HepG2 (cell line): ENCODE data around the gene CBX2. TPM values are rescaled to one million over a fixed set of nuclear protein-coding genes. Genes with fewer than 3 reads are reported as not detected.

Source experiments
- AKAP8 ChIP-seq: sonication (generic); formaldehyde crosslinking; IDR thresholded peaks from 2 replicates; pipeline ENCODE4 v1.5.1; 2020; ENCODE audit warnings: mild to moderate bottlenecking, missing genetic modification reagents
- ARNTL ChIP-seq: sonication (generic); formaldehyde crosslinking; IDR thresholded peaks from 2 replicates; pipeline ENCODE4 v1.4.0; 2020; ENCODE audit warnings: mild to moderate bottlenecking, missing genetic modification reagents
- CBX2 ChIP-seq, 2 experiments: fragments of 200-600 bp in 1 of 2; sonication (generic); formaldehyde crosslinking in 1 of 2; IDR thresholded peaks; 2 replicates each; pipeline versions ENCODE4 v1.7.0 to v1.8.1; 2018 to 2022; ENCODE audit warnings: low read depth in 2 of 2, low read length in 1 of 2, mild to moderate bottlenecking in 1 of 2, missing genetic modification reagents in 1 of 2
- CREB1 ChIP-seq, 2 experiments: fragments of 450-650 bp in 1 of 2; IDR thresholded peaks; 2 replicates each; pipeline ENCODE4 v1.6.1; 2016 to 2017; ENCODE audit warnings: control low read depth in 1 of 2, mild to moderate bottlenecking in 1 of 2, missing compliant biosample characterization in 1 of 2, missing genetic modification characterization in 1 of 2
- CREB3 ChIP-seq: sonication (generic); formaldehyde crosslinking; IDR thresholded peaks from 2 replicates; pipeline ENCODE4 v1.5.0; 2020; ENCODE audit warnings: missing genetic modification reagents
- MIXL1 ChIP-seq: IDR thresholded peaks from 2 replicates; pipeline ENCODE4 v1.6.1; 2016
- NR2F1 ChIP-seq, 2 experiments: fragments of 450-650 bp in 1 of 2; formaldehyde crosslinking in 1 of 2; IDR thresholded peaks; 2 replicates each; pipeline versions ENCODE4 v1.5.0 to v1.6.1; 2016 to 2020; ENCODE audit warnings: mild to moderate bottlenecking in 1 of 2, missing compliant biosample characterization in 1 of 2, missing genetic modification reagents in 1 of 2, moderate library complexity in 1 of 2
- PITX1 ChIP-seq: sonication (generic); formaldehyde crosslinking; IDR thresholded peaks from 2 replicates; pipeline ENCODE4 v1.5.1; 2020; ENCODE audit warnings: mild to moderate bottlenecking, missing genetic modification reagents
- PRPF4 ChIP-seq: fragments of 200-400 bp; formaldehyde crosslinking; IDR thresholded peaks from 2 replicates; pipeline ENCODE4 v1.6.1; 2016; ENCODE audit warnings: low read length, low read depth; ENCODE audit not compliant: poor library complexity, severe bottlenecking
- PTBP1 ChIP-seq: fragments of 200-400 bp; formaldehyde crosslinking; IDR thresholded peaks from 2 replicates; pipeline ENCODE4 v1.6.1; 2018; ENCODE audit warnings: low read length, low read depth; ENCODE audit not compliant: poor library complexity, severe bottlenecking
- SOX6 ChIP-seq, 2 experiments: fragments of 450-650 bp in 1 of 2; sonication (generic) in 1 of 2; formaldehyde crosslinking in 1 of 2; IDR thresholded peaks; 2 replicates each; pipeline versions ENCODE4 v1.4.0 to v1.6.1; 2017 to 2020; ENCODE audit warnings: antibody characterized with exemption in 1 of 2, mild to moderate bottlenecking in 1 of 2, missing genetic modification reagents in 1 of 2
- YEATS2 ChIP-seq: sonication (generic); formaldehyde crosslinking; IDR thresholded peaks from 2 replicates; pipeline ENCODE4 v1.4.0; 2020; ENCODE audit warnings: missing genetic modification reagents, borderline replicate concordance
- ZNF17 ChIP-seq: sonication (generic); formaldehyde crosslinking; IDR thresholded peaks from 2 replicates; pipeline ENCODE4 v1.5.0; 2020; ENCODE audit warnings: mild to moderate bottlenecking, missing genetic modification reagents
- ZNF256 ChIP-seq: sonication (generic); formaldehyde crosslinking; conservative IDR thresholded peaks from 2 replicates; pipeline ENCODE4 v1.4.0; 2020; ENCODE audit warnings: missing genetic modification reagents
- ZNF260 ChIP-seq: sonication (generic); formaldehyde crosslinking; IDR thresholded peaks from 2 replicates; pipeline ENCODE4 v1.4.0; 2020; ENCODE audit warnings: missing genetic modification reagents, low read depth, mild to moderate bottlenecking, borderline replicate concordance
- ZNF264 ChIP-seq: sonication (generic); formaldehyde crosslinking; IDR thresholded peaks from 2 replicates; pipeline ENCODE4 v1.4.0; 2020; ENCODE audit warnings: missing genetic modification reagents
- ZNF282 ChIP-seq: fragments of 450-650 bp; IDR thresholded peaks from 2 replicates; pipeline ENCODE4 v1.6.1; 2018; ENCODE audit not compliant: partially characterized antibody
- ZNF331 ChIP-seq: sonication (generic); formaldehyde crosslinking; IDR thresholded peaks from 2 replicates; pipeline ENCODE4 v1.4.0; 2020; ENCODE audit warnings: missing genetic modification reagents
- ZNF431 ChIP-seq: sonication (generic); formaldehyde crosslinking; IDR thresholded peaks from 2 replicates; pipeline ENCODE4 v1.9.0; 2022; ENCODE audit warnings: missing genetic modification reagents, low read depth, mild to moderate bottlenecking, borderline replicate concordance
- ZSCAN9 ChIP-seq: IDR thresholded peaks from 2 replicates; pipeline ENCODE4 v1.6.1; 2016; ENCODE audit warnings: borderline replicate concordance
- polyA plus RNA-seq, 8 experiments: library from polyadenylated mRNA; depleted of rRNA in 3 of 8; stranded (reverse) in 7 of 8; unstranded in 1 of 8; fragments of >200 nt; fragmentation: Illumina TruSeq in 4 of 8; extraction: Trizol in 4 of 8; gene quantifications; 2 replicates each; pipeline versions ENCODE4 v1.2.1 to v1.2.3, GENCODE V29; 2011 to 2016; ENCODE audit warnings: low read depth in 4 of 8, missing spikeins in 1 of 8, mixed read lengths in 1 of 8; ENCODE audit not compliant: insufficient read depth in 1 of 8
- total RNA-seq, 5 experiments: library from RNA; depleted of rRNA; stranded (reverse); fragments of >200 nt; fragmentation: Illumina TruSeq; extraction: Trizol; gene quantifications; 2 replicates each; pipeline ENCODE4 v1.2.3, GENCODE V29; 2016; ENCODE audit warnings: low read depth in 1 of 5
- TF ChIP-seq, protein P1 (sequence below): sonication (generic); formaldehyde crosslinking; IDR thresholded peaks from 2 replicates; pipeline ENCODE4 v1.8.0; 2022; ENCODE audit warnings: mild to moderate bottlenecking, missing genetic modification reagents, borderline replicate concordance
- TF ChIP-seq, protein P2 (sequence below): sonication (generic); formaldehyde crosslinking; conservative IDR thresholded peaks from 2 replicates; pipeline ENCODE4 v1.4.0; 2020; ENCODE audit warnings: missing genetic modification reagents
- TF ChIP-seq, protein P3 (sequence below): IDR thresholded peaks from 2 replicates; pipeline ENCODE4 v1.6.1; 2016; ENCODE audit warnings: missing compliant biosample characterization, missing genetic modification reagents, borderline replicate concordance

Gene CBX2
- total and polyA plus RNA-seq, 2 of the 13 experiments (the other 11 are each of a cell fraction or from before 2014, with no cell fraction given), result 14.5 to 31.1 TPM

DNA sequence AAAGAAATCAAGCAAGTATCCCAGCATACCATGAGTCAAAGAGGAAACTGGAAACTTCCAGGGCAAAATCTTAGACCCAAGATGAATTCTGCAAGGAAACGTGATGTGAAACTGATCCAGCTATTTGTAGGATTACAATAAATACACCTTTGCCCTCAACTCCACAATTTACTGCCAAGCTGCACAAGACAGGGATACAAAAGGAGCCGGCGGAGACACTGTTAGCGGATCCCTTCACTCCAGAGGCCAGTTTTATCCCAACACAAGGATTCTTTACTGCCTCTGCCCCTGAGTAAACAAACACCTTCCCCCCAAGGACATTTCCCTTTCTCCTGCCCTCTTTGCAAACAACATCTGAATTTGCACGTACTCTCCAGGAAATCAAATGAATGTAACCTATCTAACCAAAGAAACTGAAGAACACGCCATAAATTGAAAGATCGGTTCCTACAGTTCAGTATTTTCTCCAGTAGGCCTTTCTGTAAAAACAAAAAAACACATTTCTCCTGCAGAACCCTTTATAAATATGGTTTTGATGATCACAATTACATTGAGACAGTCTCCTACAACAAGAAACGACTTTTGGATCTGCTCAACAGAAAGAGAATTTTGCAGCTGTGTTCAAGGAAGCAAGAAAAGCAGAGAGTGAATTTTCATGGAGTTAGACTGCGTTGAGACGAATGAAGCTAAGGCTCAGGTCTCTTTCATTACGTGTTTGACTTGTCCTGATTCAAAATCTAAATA, 1.4 kb upstream of the CBX2 start (continued):
- TF ChIP-seq CREB3, result no peak
- TF ChIP-seq ZSCAN9 (CRISPR knock-in tag), result no peak; the same call in 1 of the 2 replicates
- TF ChIP-seq, protein P1, sequence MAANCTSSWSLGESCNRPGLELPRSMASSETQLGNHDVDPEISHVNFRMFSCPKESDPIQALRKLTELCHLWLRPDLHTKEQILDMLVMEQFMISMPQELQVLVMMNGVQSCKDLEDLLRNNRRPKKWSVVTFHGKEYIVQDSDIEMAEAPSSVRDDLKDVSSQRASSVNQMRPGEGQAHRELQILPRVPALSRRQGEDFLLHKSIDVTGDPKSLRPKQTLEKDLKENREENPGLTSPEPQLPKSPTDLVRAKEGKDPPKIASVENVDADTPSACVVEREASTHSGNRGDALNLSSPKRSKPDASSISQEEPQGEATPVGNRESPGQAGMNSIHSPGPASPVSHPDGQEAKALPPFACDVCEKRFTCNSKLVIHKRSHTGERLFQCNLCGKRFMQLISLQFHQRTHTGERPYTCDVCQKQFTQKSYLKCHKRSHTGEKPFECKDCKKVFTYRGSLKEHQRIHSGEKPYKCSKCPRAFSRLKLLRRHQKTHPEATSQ (CRISPR knock-in tag), result no peak
- no peak for TF ChIP-seq ZNF17 (CRISPR knock-in tag)
- TF ChIP-seq ZNF331 (CRISPR knock-in tag), result 0 out of 2 replicates have a peak, but pooled peaks have one; percentile 19
- no peak for TF ChIP-seq PTBP1
- no peak for TF ChIP-seq ZNF256 (CRISPR knock-in tag)
- TF ChIP-seq MIXL1 (CRISPR knock-in tag), result peak; percentile 67; the same call in 1 of the 2 replicates
- TF ChIP-seq NR2F1 (CRISPR knock-in tag; IDR thresholded peaks at IDR 0.05), result no peak
- 0 out of 2 replicates have a peak, but pooled peaks have one; percentile 58 for TF ChIP-seq AKAP8 (CRISPR knock-in tag)
- TF ChIP-seq, protein P2, sequence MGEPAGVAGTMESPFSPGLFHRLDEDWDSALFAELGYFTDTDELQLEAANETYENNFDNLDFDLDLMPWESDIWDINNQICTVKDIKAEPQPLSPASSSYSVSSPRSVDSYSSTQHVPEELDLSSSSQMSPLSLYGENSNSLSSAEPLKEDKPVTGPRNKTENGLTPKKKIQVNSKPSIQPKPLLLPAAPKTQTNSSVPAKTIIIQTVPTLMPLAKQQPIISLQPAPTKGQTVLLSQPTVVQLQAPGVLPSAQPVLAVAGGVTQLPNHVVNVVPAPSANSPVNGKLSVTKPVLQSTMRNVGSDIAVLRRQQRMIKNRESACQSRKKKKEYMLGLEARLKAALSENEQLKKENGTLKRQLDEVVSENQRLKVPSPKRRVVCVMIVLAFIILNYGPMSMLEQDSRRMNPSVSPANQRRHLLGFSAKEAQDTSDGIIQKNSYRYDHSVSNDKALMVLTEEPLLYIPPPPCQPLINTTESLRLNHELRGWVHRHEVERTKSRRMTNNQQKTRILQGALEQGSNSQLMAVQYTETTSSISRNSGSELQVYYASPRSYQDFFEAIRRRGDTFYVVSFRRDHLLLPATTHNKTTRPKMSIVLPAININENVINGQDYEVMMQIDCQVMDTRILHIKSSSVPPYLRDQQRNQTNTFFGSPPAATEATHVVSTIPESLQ (CRISPR knock-in tag), result no peak
- TF ChIP-seq CREB1 (IDR thresholded peaks at IDR 0.05), result no peak
- TF ChIP-seq CREB1 (CRISPR knock-in tag; IDR thresholded peaks at IDR 0.05), result no peak
- no peak for TF ChIP-seq ARNTL (CRISPR knock-in tag)
- TF ChIP-seq SOX6 (IDR thresholded peaks at IDR 0.05), result no peak
- peak; percentile 21; the same call in 1 of the 2 replicates for TF ChIP-seq SOX6 (CRISPR knock-in tag; IDR thresholded peaks at IDR 0.05)
- no peak for TF ChIP-seq PRPF4
- no peak for TF ChIP-seq ZNF282
- 0 out of 2 replicates have a peak, but pooled peaks have one; percentile 75 for TF ChIP-seq CBX2 (IDR thresholded peaks at IDR 0.05; ENCODE audit: low read depth, low read length)
- 0 out of 2 replicates have a peak, but pooled peaks have one; percentile 87 for TF ChIP-seq CBX2 (CRISPR knock-in tag; IDR thresholded peaks at IDR 0.05; ENCODE audit: low read depth)
- no peak; the same call in 1 of the 2 replicates for TF ChIP-seq ZNF264 (CRISPR knock-in tag)
- TF ChIP-seq, protein P3, sequence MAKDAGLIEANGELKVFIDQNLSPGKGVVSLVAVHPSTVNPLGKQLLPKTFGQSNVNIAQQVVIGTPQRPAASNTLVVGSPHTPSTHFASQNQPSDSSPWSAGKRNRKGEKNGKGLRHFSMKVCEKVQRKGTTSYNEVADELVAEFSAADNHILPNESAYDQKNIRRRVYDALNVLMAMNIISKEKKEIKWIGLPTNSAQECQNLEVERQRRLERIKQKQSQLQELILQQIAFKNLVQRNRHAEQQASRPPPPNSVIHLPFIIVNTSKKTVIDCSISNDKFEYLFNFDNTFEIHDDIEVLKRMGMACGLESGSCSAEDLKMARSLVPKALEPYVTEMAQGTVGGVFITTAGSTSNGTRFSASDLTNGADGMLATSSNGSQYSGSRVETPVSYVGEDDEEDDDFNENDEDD (CRISPR knock-in tag), result 0 out of 2 replicates have a peak, but pooled peaks have one; percentile 7
- TF ChIP-seq YEATS2 (CRISPR knock-in tag), result 0 out of 2 replicates have a peak, but pooled peaks have one; percentile 10
- no peak for TF ChIP-seq ZNF260 (CRISPR knock-in tag)
- peak; percentile 67 for TF ChIP-seq PITX1 (CRISPR knock-in tag)
- TF ChIP-seq ZNF431 (CRISPR knock-in tag), result no peak
